HG02588 (cell line): ENCODE results near the gene RDH13.
"Not testable (repeated sequence)": the region's sequence is repeated elsewhere in the genome, so short reads cannot be mapped to it uniquely, and the experiment has no call there.

ENCODE experiments used
- ATAC-seq: cut with Tn5 transposase; IDR thresholded peaks from one replicate; pipeline ENCODE4 v1.9.1; 2021; ENCODE audit warnings: mild to moderate bottlenecking, moderate library complexity; ENCODE audit not compliant: unreplicated experiment

RDH13 gene

GRCh38 chr19:55047951-55048350 is 15.0 kb downstream of the RDH13 start:
- ATAC-seq = no peak

GRCh38 chr19:55046975-55047622 is 15.8 kb downstream of the RDH13 start:
- no peak for ATAC-seq

- ATAC-seq = no peak
Measured at GRCh38 chr19:55044771-55045716, 17.9 kb downstream of the RDH13 start.

GRCh38 chr19:55044286-55044685 is 18.7 kb downstream of the RDH13 start:
- no peak for ATAC-seq

- ATAC-seq = no peak
Measured at GRCh38 chr19:55042688-55043087, 20.3 kb downstream of the RDH13 start.

- no peak for ATAC-seq
Measured at GRCh38 chr19:55042344-55042678, 20.6 kb downstream of the RDH13 start.

GRCh38 chr19:55041627-55042343 is 21.2 kb downstream of the RDH13 start:
- ATAC-seq = no peak

GRCh38 chr19:55041244-55041626 is 21.7 kb downstream of the RDH13 start:
- ATAC-seq = no peak

GRCh38 chr19:55040654-55041053 is 22.3 kb downstream of the RDH13 start:
- not testable (repeated sequence) for ATAC-seq

GRCh38 chr19:55037603-55038002 is 25.3 kb downstream of the RDH13 start:
- ATAC-seq = not testable (repeated sequence)

- no peak for ATAC-seq
Measured at GRCh38 chr19:55036058-55036457, 26.9 kb downstream of the RDH13 start.

GRCh38 chr19:55034751-55035150 is 28.2 kb downstream of the RDH13 start:
- no peak for ATAC-seq

- ATAC-seq = not testable (repeated sequence)
Measured at GRCh38 chr19:55032976-55033643, 29.8 kb downstream of the RDH13 start.

GRCh38 chr19:55032170-55032800 is 30.7 kb downstream of the RDH13 start:
- no peak for ATAC-seq

GRCh38 chr19:55031178-55031577 is 31.8 kb downstream of the RDH13 start:
- no peak for ATAC-seq

GRCh38 chr19:55028757-55029156 is 34.2 kb downstream of the RDH13 start:
- no peak for ATAC-seq

GRCh38 chr19:55027472-55028337 is 35.2 kb downstream of the RDH13 start:
- no peak for ATAC-seq

GRCh38 chr19:55027140-55027471 is 35.8 kb downstream of the RDH13 start:
- not testable (repeated sequence) for ATAC-seq

- ATAC-seq = no peak
Measured at GRCh38 chr19:55024111-55024510, 38.8 kb downstream of the RDH13 start.

- not testable (repeated sequence) for ATAC-seq
Measured at GRCh38 chr19:55020351-55020750, 42.6 kb downstream of the RDH13 start.
